Measurements from ENCODE around the gene SEPHS1.
A peak's percentile ranks its signal among the peaks of the same experiment; 100 is the strongest.

Gene SEPHS1

GRCh38 chr10:13306103-13306502, 42.0 kb downstream of the SEPHS1 start:
- no peak overlapping the region for H3K4me3 ChIP-seq (ENCODE audit: low read depth, low read length)
- no peak for DNase-seq (ENCODE audit: low read depth)
- no peak for TF ChIP-seq CTCF (IDR thresholded peaks at IDR 0.05; ENCODE audit: low read depth, low read length, missing control alignments)

- H3K4me3 ChIP-seq (ENCODE audit: low read depth, low read length), result no peak overlapping the region; the same call in 1 of the 2 replicates
- TF ChIP-seq CTCF (IDR thresholded peaks at IDR 0.05; ENCODE audit: low read depth, low read length, missing control alignments), result no peak
- DNase-seq (ENCODE audit: low read depth), result no peak
Observed at GRCh38 chr10:13302821-13303555, 45.1 kb downstream of the SEPHS1 start.

GRCh38 chr10:13299437-13300287, 48.4 kb downstream of the SEPHS1 start, which contains the start of gene PHYH:
TSS of gene PHYH (minus strand) at chr10:13300064. CDS start at chr10:13300042, 22 bp downstream.
- H3K4me3 ChIP-seq (ENCODE audit: low read depth, low read length), result peak within 1 kb of the TSS; percentile 61
- no peak for TF ChIP-seq CTCF (IDR thresholded peaks at IDR 0.05; ENCODE audit: low read depth, low read length, missing control alignments)
- DNase-seq (ENCODE audit: low read depth), result peak; percentile 38

GRCh38 chr10:13298748-13299436, 49.2 kb downstream of the SEPHS1 start:
- peak overlapping the region; percentile 61 for H3K4me3 ChIP-seq (ENCODE audit: low read depth, low read length)
- TF ChIP-seq CTCF (IDR thresholded peaks at IDR 0.05; ENCODE audit: low read depth, low read length, missing control alignments), result no peak
- DNase-seq (ENCODE audit: low read depth), result no peak

GRCh38 chr10:13296476-13296875, 51.6 kb downstream of the SEPHS1 start:
- no peak for TF ChIP-seq CTCF (IDR thresholded peaks at IDR 0.05; ENCODE audit: low read depth, low read length, missing control alignments)
- no peak for DNase-seq (ENCODE audit: low read depth)
- no peak overlapping the region for H3K4me3 ChIP-seq (ENCODE audit: low read depth, low read length)

GRCh38 chr10:13294784-13295183, 53.3 kb downstream of the SEPHS1 start:
- no peak for TF ChIP-seq CTCF (IDR thresholded peaks at IDR 0.05; ENCODE audit: low read depth, low read length, missing control alignments)
- H3K4me3 ChIP-seq (ENCODE audit: low read depth, low read length), result no peak overlapping the region
- no peak for DNase-seq (ENCODE audit: low read depth)
